ENCODE measurements around the gene MMAB. TPM values are rescaled to one million over a fixed set of nuclear protein-coding genes. Genes with fewer than 3 reads are reported as not detected.

MMAB gene
- total and polyA plus RNA-seq, 10 of the 15 experiments (the other 5 are each of a cell fraction or from before 2014, with no cell fraction given): 10.6 to 65.3 (median 45.2) TPM

DNA sequence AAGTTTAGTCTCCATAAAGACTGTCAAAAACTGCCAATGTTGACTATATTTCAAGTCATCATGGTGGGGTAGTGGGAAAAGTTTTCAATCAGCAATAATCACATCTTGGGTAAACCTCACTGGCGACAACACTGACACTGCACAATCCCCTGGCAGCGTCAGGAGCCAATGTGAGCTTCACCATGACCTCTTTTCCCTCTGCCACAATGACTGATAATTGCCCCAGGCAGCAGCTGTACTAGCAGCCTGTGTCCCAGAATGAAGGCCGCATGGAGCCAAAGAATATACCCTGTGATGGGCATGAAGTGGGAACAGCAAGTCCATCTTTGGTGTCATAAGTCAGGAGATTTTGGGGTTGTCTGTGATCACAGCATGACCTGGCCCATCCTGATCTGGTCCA lies 5.3 kb downstream of the MMAB start:
- WGBS (ENCODE audit: insufficient coverage, insufficient replicate concordance, low lambda C conversion rate, missing lambda C conversion rate): 98% methylated on average over 3 of the region's 3 CpGs
- ChIA-PET CTCF (interaction anchor here (1.2 kb wide), 1 partner anchor 29 kb away, joined by 5 read pairs; no protein-coding TSS in a partner anchor), RAD21 (ENCODE audit: unreplicated experiment) (no interaction called here), POLR2A (no interaction called here), SMC1A (ENCODE audit: uncharacterized antibody, unreplicated experiment) (no interaction called here)
- Histone ChIP-seq H3K9me3 (replicated peaks; ENCODE audit: control insufficient read depth, insufficient read depth, low read length) (peaks cover under 1% of the 10 kb centered on the region; the same call in 1 of the 3 replicates), H3K9ac (ENCODE audit: control insufficient read depth, insufficient read depth, low read length) (no peak overlapping the region), H3K79me2 (ENCODE audit: control insufficient read depth, insufficient read depth, low read length) (peaks cover 4% of the 10 kb centered on the region), H3K27me3 (replicated peaks in 1 of 2; ENCODE audit: control insufficient read depth in 2 of 2, insufficient read depth in 2 of 2, low read length in 1 of 2) (no peaks in the 10 kb centered on the region), H4K20me1 (ENCODE audit: control insufficient read depth, insufficient read depth) (no peaks in the 10 kb centered on the region), H3K36me3 (ENCODE audit: control insufficient read depth in 2 of 2, insufficient read depth in 2 of 2, low read length in 1 of 2) (peaks cover 1 to 20% of the 10 kb centered on the region in 2 experiments; a peak in 3 of 4 replicates), H3K4me2 (ENCODE audit: control insufficient read depth, insufficient read depth) (no peak overlapping the region), H3K4me3 (no peak overlapping the region), H2AFZ (ENCODE audit: control insufficient read depth, low read depth, low read length) (no peak overlapping the region), H3K4me1 (ENCODE audit: control insufficient read depth, insufficient read depth, low read length) (no peaks in the 10 kb centered on the region), H3K27ac (ENCODE audit: control insufficient read depth, insufficient read depth) (no peak overlapping the region)
- FAIRE-seq (no peak), ATAC-seq (no peak), DNase-seq (ENCODE audit: low read depth, low spot score) (no peak)
- intact Hi-C loops (cut with micrococcal nuclease; ENCODE audit: unreplicated experiment) (no loop called here), in situ Hi-C loops (cut with MboI) (no loop called here)
- BruUV-seq (replicated peaks): no TSS peak
- TF ChIP-seq, protein P1, sequence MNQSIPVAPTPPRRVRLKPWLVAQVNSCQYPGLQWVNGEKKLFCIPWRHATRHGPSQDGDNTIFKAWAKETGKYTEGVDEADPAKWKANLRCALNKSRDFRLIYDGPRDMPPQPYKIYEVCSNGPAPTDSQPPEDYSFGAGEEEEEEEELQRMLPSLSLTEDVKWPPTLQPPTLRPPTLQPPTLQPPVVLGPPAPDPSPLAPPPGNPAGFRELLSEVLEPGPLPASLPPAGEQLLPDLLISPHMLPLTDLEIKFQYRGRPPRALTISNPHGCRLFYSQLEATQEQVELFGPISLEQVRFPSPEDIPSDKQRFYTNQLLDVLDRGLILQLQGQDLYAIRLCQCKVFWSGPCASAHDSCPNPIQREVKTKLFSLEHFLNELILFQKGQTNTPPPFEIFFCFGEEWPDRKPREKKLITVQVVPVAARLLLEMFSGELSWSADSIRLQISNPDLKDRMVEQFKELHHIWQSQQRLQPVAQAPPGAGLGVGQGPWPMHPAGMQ (IDR thresholded peaks at IDR 0.05; ENCODE audit: borderline replicate concordance): no peak
- TF ChIP-seq CBFB (IDR thresholded peaks at IDR 0.05; ENCODE audit: low read depth): no peak
- TF ChIP-seq DPF2 (IDR thresholded peaks at IDR 0.05): no peak
- TF ChIP-seq, protein P2, sequence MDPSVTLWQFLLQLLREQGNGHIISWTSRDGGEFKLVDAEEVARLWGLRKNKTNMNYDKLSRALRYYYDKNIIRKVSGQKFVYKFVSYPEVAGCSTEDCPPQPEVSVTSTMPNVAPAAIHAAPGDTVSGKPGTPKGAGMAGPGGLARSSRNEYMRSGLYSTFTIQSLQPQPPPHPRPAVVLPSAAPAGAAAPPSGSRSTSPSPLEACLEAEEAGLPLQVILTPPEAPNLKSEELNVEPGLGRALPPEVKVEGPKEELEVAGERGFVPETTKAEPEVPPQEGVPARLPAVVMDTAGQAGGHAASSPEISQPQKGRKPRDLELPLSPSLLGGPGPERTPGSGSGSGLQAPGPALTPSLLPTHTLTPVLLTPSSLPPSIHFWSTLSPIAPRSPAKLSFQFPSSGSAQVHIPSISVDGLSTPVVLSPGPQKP (IDR thresholded peaks at IDR 0.05; ENCODE audit: low read depth, low read length): no peak
- no peak for TF ChIP-seq CHD4 (IDR thresholded peaks at IDR 0.05)
- no peak for TF ChIP-seq NR2C1 (IDR thresholded peaks at IDR 0.05)
- TF ChIP-seq EED (IDR thresholded peaks at IDR 0.05; ENCODE audit: low read depth): no peak
- no peak for TF ChIP-seq STAT3 (IDR thresholded peaks at IDR 0.05; ENCODE audit: low read depth, low read length)
- TF ChIP-seq, protein P3, sequence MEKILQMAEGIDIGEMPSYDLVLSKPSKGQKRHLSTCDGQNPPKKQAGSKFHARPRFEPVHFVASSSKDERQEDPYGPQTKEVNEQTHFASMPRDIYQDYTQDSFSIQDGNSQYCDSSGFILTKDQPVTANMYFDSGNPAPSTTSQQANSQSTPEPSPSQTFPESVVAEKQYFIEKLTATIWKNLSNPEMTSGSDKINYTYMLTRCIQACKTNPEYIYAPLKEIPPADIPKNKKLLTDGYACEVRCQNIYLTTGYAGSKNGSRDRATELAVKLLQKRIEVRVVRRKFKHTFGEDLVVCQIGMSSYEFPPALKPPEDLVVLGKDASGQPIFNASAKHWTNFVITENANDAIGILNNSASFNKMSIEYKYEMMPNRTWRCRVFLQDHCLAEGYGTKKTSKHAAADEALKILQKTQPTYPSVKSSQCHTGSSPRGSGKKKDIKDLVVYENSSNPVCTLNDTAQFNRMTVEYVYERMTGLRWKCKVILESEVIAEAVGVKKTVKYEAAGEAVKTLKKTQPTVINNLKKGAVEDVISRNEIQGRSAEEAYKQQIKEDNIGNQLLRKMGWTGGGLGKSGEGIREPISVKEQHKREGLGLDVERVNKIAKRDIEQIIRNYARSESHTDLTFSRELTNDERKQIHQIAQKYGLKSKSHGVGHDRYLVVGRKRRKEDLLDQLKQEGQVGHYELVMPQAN (conservative IDR thresholded peaks at IDR 0.05): no peak
- TF ChIP-seq CHD1 (IDR thresholded peaks at IDR 0.05; ENCODE audit: low read depth, low read length): no peak
- TF ChIP-seq, protein P4, sequence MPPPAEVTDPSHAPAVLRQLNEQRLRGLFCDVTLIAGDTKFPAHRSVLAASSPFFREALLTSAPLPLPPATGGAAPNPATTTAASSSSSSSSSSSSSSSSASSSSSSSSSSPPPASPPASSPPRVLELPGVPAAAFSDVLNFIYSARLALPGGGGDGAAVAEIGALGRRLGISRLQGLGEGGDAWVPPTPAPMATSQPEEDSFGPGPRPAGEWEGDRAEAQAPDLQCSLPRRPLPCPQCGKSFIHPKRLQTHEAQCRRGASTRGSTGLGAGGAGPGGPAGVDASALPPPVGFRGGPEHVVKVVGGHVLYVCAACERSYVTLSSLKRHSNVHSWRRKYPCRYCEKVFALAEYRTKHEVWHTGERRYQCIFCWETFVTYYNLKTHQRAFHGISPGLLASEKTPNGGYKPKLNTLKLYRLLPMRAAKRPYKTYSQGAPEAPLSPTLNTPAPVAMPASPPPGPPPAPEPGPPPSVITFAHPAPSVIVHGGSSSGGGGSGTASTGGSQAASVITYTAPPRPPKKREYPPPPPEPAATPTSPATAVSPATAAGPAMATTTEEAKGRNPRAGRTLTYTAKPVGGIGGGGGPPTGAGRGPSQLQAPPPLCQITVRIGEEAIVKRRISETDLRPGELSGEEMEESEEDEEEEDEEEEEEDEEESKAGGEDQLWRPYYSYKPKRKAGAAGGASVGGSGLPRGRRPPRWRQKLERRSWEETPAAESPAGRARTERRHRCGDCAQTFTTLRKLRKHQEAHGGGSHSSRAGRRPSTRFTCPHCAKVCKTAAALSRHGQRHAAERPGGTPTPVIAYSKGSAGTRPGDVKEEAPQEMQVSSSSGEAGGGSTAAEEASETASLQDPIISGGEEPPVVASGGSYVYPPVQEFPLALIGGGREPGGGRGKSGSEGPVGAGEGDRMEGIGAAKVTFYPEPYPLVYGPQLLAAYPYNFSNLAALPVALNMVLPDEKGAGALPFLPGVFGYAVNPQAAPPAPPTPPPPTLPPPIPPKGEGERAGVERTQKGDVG (CRISPR knock-in tag; IDR thresholded peaks at IDR 0.05): no peak
- no peak for TF ChIP-seq SMAD5 (IDR thresholded peaks at IDR 0.05; ENCODE audit: low read depth)
- TF ChIP-seq, protein P5, sequence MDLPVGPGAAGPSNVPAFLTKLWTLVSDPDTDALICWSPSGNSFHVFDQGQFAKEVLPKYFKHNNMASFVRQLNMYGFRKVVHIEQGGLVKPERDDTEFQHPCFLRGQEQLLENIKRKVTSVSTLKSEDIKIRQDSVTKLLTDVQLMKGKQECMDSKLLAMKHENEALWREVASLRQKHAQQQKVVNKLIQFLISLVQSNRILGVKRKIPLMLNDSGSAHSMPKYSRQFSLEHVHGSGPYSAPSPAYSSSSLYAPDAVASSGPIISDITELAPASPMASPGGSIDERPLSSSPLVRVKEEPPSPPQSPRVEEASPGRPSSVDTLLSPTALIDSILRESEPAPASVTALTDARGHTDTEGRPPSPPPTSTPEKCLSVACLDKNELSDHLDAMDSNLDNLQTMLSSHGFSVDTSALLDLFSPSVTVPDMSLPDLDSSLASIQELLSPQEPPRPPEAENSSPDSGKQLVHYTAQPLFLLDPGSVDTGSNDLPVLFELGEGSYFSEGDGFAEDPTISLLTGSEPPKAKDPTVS (IDR thresholded peaks at IDR 0.05; ENCODE audit: low read depth, low read length): no peak

Measured in GM12878 (cell line).